Ishikawa (cell line): Measurements from ENCODE around the gene ACOT8.
A peak's percentile ranks its signal among the peaks of the same experiment; 100 is the strongest.

ENCODE experiments used
- CEBPB ChIP-seq: IDR thresholded peaks from 2 replicates; pipeline ENCODE4 v1.6.1; 2012
- CREB1 ChIP-seq: IDR thresholded peaks from 2 replicates; pipeline ENCODE4 v1.6.1; 2012; ENCODE audit warnings: low read depth
- EGR1 ChIP-seq: IDR thresholded peaks from 2 replicates; pipeline ENCODE4 v1.6.1; 2012
- EP300 ChIP-seq: IDR thresholded peaks from 2 replicates; pipeline ENCODE4 v1.6.1; 2012; ENCODE audit warnings: borderline replicate concordance
- FOXM1 ChIP-seq: IDR thresholded peaks from 2 replicates; pipeline ENCODE4 v1.6.1; 2012; ENCODE audit warnings: low read depth, borderline replicate concordance
- NFIC ChIP-seq: IDR thresholded peaks from 2 replicates; pipeline ENCODE4 v1.6.1; 2012
- RAD21 ChIP-seq: IDR thresholded peaks from 2 replicates; pipeline ENCODE4 v1.6.1; 2012; ENCODE audit warnings: low read depth
- TAF1 ChIP-seq: IDR thresholded peaks from 2 replicates; pipeline ENCODE4 v1.6.1; 2012; ENCODE audit warnings: low read depth, mild to moderate bottlenecking
- TCF12 ChIP-seq: IDR thresholded peaks from 2 replicates; pipeline ENCODE4 v1.6.1; 2012; ENCODE audit warnings: low read depth
- TEAD4 ChIP-seq: IDR thresholded peaks from 2 replicates; pipeline ENCODE4 v1.6.1; 2012
- YY1 ChIP-seq: IDR thresholded peaks from 2 replicates; pipeline ENCODE4 v1.6.1; 2012; ENCODE audit warnings: low read depth
- ZBTB7A ChIP-seq: IDR thresholded peaks from 2 replicates; pipeline ENCODE4 v1.6.1; 2012; ENCODE audit warnings: low read depth
- TF ChIP-seq, protein P1 (sequence below): IDR thresholded peaks from 2 replicates; pipeline ENCODE4 v1.6.1; 2012
- TF ChIP-seq, protein P2 (sequence below): IDR thresholded peaks from 2 replicates; pipeline ENCODE4 v1.6.1; 2012
- TF ChIP-seq, protein P3 (sequence below): IDR thresholded peaks from 2 replicates; pipeline ENCODE4 v1.6.1; 2012; ENCODE audit warnings: low read depth, mild to moderate bottlenecking

ACOT8 gene

DNA sequence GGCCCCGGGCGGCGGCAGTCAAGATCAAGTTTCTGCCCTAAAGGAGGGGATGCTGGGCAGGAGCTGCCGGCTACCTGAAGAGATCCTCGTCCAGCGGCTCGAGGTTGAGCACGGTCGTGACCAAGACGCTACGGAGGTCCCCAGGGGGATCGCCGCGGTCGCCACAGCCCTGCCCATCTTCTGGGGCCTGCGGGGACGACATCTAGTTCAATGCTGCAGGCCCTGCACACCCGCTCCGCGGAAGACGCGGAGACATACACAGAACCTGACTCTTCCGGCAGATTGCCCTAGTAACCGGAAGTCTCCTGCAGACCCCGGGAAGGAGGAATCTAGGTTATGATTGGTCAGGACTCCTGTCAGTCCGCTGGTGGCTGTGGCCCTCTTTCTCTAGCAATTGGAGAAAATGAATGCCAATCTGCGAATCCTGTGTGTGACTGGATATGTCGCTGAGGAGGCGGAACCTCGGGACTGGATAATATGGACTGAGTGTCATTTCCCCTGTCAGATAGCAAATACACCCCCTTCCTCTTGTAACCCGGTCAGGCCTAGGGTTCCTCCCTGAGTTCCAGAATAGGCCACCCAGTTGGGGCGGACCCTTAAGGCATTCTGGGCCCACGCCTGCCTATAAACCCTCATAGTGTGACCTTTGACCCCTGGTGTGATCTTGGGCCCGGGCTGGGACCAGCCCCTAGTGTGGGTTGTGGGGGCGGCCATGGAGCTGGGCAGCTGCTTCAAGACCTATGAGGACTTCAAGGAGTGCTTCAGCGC is at the start of gene ACOT8, which contains the start of gene ZSWIM3:
ACOT8 (minus strand) TSS at position 279 of the 768 bp plus-strand sequence; CDS start at position 202, 77 bp downstream.
ZSWIM3 (plus strand) TSS at position 501 of the 768 bp plus-strand sequence; CDS start at position 713, 212 bp downstream.
- TF ChIP-seq, protein P1, sequence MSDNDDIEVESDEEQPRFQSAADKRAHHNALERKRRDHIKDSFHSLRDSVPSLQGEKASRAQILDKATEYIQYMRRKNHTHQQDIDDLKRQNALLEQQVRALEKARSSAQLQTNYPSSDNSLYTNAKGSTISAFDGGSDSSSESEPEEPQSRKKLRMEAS = peak; percentile 60
- TF ChIP-seq TEAD4 = no peak
- TF ChIP-seq RAD21 = no peak
- no peak for TF ChIP-seq CEBPB
- TF ChIP-seq ZBTB7A = no peak
- TF ChIP-seq EGR1 = 0 out of 2 replicates have a peak, but pooled peaks have one; percentile 25
- TF ChIP-seq, protein P2, sequence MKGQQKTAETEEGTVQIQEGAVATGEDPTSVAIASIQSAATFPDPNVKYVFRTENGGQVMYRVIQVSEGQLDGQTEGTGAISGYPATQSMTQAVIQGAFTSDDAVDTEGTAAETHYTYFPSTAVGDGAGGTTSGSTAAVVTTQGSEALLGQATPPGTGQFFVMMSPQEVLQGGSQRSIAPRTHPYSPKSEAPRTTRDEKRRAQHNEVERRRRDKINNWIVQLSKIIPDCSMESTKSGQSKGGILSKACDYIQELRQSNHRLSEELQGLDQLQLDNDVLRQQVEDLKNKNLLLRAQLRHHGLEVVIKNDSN = no peak
- no peak for TF ChIP-seq TCF12
- TF ChIP-seq EP300 = peak; percentile 34; the same call in 1 of the 2 replicates
- TF ChIP-seq NFIC = no peak
- peak; percentile 41; the same call in 1 of the 2 replicates for TF ChIP-seq YY1
- TF ChIP-seq, protein P3, sequence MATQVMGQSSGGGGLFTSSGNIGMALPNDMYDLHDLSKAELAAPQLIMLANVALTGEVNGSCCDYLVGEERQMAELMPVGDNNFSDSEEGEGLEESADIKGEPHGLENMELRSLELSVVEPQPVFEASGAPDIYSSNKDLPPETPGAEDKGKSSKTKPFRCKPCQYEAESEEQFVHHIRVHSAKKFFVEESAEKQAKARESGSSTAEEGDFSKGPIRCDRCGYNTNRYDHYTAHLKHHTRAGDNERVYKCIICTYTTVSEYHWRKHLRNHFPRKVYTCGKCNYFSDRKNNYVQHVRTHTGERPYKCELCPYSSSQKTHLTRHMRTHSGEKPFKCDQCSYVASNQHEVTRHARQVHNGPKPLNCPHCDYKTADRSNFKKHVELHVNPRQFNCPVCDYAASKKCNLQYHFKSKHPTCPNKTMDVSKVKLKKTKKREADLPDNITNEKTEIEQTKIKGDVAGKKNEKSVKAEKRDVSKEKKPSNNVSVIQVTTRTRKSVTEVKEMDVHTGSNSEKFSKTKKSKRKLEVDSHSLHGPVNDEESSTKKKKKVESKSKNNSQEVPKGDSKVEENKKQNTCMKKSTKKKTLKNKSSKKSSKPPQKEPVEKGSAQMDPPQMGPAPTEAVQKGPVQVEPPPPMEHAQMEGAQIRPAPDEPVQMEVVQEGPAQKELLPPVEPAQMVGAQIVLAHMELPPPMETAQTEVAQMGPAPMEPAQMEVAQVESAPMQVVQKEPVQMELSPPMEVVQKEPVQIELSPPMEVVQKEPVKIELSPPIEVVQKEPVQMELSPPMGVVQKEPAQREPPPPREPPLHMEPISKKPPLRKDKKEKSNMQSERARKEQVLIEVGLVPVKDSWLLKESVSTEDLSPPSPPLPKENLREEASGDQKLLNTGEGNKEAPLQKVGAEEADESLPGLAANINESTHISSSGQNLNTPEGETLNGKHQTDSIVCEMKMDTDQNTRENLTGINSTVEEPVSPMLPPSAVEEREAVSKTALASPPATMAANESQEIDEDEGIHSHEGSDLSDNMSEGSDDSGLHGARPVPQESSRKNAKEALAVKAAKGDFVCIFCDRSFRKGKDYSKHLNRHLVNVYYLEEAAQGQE = no peak
- TF ChIP-seq TAF1 = peak; percentile 91
- peak; percentile 56; the same call in 1 of the 2 replicates for TF ChIP-seq CREB1
- TF ChIP-seq FOXM1 = no peak

DNA sequence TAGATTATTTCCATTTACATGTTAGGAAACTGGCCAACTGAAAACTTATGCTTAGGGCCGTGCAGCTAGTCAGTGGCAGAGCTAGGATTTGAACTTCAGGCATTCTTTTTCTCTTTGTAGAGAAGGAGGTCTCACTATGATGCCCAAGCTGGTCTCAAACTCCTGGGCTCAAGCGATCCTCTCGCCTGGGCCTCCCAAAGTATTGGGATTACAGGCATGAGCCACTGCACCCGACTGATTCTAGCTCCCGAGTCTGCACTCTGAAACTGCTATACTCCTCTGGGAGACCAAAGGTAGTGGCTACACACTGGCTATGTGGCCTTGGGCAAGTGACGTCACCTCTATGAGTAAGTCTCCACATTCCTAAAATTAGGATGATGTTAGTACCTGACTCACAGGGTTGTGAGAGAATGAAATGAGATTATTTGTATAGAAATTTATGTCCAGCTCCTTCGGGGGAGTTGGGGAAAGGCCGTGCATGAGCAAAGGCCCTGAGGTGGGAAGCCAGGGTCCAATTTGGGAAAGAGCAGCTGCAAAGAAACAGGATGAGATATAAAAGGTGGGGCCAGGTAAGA is 48.4 kb upstream of the ACOT8 start:
- TF ChIP-seq, protein P1 = no peak
- TF ChIP-seq CREB1 (no peak), TCF12 (no peak), EP300 (no peak), TEAD4 (no peak)

DNA sequence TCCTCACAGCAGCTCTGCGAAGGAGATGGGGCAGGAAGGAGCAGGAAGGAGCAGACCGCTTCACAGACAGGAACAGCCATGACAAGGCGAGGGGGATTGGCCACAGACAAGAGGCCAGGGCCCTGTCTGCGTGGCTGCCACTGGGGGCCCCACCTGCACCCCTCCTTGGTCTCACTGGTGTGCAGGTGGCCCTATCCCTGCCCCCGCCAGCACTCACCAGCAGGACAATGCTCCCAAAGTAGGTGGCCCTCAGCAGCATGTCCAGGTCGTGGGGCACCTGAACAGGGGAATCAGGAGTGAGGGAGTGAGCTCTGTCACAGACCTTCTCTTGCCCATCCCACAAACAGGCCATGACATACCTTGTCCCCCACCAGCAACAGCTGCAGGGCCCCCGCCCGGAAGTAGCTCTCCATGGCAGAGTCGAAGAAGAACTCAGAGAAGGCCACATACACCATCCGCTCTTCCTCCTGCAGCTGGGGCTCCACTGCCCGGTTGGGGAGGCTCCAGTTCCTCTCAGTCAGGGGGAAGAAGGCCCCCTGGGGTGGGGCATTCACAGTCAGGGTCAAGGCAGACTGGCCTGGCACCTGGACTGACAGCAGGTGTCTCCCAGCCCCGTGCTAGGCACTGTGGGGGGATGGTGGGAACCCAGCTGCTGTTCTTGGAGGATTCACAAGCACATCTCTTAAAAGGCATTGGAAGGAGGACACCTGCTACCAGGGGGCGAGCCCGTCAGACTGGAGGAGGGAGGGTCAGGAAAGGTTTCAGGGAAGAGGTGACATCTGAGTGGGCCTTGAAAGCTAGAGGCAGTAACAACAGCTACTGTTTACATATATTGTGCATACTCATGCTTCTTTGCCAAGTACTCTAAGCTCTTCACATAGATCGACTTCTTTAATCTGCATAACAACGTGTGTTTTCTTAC is 47.7 kb upstream of the ACOT8 start:
- TF ChIP-seq ZBTB7A (no peak), TEAD4 (no peak), TAF1 (no peak), YY1 (no peak), EP300 (no peak), CEBPB (no peak), FOXM1 (no peak), TCF12 (no peak), NFIC (no peak), RAD21 (no peak)
- TF ChIP-seq, protein P1 = no peak

DNA sequence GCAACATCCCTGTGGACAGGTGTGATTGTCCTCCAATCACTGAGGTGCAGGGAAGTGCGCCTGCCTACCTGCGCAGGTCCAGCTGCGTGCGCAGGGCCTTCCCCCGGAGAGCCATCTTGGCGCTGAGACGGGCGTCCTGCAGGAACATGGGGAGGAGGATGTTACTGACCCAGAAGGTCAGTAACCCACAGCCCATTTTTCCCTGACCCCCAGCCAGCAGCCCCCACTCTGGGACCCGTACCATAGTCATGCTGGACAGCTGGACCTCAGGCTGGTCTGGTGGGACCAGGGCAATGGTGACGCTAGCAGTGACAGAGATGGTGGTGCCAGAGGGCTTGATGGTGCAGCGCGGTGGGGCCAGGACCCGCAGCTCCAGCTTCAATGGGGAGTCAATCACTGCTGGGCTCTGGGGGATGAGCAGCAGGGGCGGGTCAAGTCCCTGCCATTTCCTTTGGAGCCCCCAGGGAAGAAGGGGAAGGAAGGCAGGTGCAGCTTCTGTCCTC is 45.1 kb upstream of the ACOT8 start:
- TF ChIP-seq EP300 (no peak), TAF1 (no peak), YY1 (no peak)

DNA sequence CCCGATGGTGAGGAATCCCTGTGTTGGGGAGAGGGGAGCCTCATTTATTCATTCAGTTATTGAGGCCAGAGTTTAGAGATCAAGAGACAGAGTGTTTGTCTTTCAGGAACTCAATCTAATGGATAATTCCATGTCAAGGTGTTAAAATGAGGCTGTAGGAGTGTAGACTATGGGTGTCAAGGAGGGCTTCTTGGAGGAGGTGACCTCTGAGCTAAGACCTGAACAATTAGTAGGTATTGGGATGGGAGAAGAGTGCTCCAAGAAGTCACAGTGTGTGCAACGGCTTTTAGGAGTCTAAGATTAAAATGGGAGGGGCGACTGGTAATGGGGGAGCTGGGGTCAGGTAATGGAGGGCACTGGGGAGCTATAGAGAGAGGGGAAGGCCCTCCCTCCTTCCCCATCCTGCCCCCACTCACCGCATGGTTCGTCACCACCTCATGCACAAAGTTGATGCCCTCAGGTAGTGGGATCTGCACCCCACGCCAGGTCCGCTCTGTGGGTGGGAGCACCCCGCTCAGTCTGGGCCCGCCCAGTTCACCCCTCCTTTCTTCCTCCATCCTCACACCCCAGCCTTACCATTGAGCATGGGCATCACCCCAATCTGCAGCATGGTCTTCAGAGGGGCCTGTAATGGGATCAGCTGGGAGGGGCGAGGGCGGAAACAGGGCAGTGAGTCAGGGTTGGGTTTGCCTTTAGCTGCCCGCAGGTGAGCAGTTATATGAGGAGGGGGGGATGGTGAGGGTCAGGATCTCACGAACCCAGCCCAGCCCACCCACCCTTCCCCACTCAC is 42.0 kb upstream of the ACOT8 start:
- TF ChIP-seq, protein P1 = no peak
- TF ChIP-seq YY1 = no peak
- no peak for TF ChIP-seq EP300
- TF ChIP-seq TEAD4 = no peak
- TF ChIP-seq TCF12 = no peak
- TF ChIP-seq FOXM1 = no peak
- TF ChIP-seq EGR1 = no peak

DNA sequence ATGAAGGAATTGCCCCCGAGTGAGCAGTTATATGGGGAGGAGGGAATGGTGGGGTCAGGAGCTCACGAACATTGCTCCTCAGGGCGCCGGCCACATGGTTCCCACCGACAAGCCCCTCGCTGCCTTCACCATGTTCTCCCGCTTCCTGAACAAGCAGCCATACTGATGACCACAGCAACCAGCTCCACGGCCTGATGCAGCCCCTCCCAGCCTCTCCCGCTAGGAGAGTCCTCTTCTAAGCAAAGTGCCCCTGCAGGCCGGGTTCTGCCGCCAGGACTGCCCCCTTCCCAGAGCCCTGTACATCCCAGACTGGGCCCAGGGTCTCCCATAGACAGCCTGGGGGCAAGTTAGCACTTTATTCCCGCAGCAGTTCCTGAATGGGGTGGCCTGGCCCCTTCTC is 41.1 kb upstream of the ACOT8 start:
- no peak for TF ChIP-seq FOXM1
- TF ChIP-seq EP300 = no peak
- TF ChIP-seq, protein P3 = no peak
- no peak for TF ChIP-seq YY1
- TF ChIP-seq EGR1 = no peak
- TF ChIP-seq TEAD4 = no peak
- TF ChIP-seq, protein P1 = no peak
- no peak for TF ChIP-seq ZBTB7A
- no peak for TF ChIP-seq RAD21
- no peak for TF ChIP-seq NFIC
- TF ChIP-seq, protein P2 = no peak
- TF ChIP-seq CREB1 = no peak
